ENCODE measurements around the gene PRDM12.

DNA sequence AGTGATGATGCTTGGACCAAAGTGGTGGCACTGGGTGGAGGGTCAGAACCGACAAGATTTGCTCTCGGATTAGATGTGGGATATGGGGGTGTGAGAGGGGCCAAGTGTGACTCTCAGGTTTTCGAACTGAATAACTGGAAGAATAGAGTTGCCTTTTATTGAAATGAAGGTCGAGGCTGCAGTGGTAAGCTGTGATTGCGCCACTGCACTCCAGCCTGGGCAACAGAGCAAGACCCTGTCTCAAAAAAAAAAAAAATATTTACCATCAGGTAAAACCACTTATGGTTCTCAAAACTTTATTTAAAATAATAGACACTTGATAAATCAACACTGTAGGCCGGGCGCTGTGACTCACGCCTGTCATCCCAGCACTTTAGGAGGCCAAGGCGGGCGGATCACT is 56.4 kb downstream of the PRDM12 start:
- TF ChIP-seq, protein P1, sequence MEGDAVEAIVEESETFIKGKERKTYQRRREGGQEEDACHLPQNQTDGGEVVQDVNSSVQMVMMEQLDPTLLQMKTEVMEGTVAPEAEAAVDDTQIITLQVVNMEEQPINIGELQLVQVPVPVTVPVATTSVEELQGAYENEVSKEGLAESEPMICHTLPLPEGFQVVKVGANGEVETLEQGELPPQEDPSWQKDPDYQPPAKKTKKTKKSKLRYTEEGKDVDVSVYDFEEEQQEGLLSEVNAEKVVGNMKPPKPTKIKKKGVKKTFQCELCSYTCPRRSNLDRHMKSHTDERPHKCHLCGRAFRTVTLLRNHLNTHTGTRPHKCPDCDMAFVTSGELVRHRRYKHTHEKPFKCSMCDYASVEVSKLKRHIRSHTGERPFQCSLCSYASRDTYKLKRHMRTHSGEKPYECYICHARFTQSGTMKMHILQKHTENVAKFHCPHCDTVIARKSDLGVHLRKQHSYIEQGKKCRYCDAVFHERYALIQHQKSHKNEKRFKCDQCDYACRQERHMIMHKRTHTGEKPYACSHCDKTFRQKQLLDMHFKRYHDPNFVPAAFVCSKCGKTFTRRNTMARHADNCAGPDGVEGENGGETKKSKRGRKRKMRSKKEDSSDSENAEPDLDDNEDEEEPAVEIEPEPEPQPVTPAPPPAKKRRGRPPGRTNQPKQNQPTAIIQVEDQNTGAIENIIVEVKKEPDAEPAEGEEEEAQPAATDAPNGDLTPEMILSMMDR (IDR thresholded peaks at IDR 0.05): no peak
- no peak for TF ChIP-seq POLR2A (IDR thresholded peaks at IDR 0.05)
- no peak for TF ChIP-seq POLR2AphosphoS5 (IDR thresholded peaks at IDR 0.05)

All from breast epithelium (tissue), 3 donors.